ENCODE measurements around the gene EXPH5.
"Not testable (repeated sequence)": the region's sequence is repeated elsewhere in the genome, so short reads cannot be mapped to it uniquely, and the experiment has no call there.

EXPH5 gene

GRCh38 chr11:108599978-108600377 lies 6.4 kb upstream of the EXPH5 start:
- DNase-seq (ENCODE audit: low spot score) = no peak

DNA sequence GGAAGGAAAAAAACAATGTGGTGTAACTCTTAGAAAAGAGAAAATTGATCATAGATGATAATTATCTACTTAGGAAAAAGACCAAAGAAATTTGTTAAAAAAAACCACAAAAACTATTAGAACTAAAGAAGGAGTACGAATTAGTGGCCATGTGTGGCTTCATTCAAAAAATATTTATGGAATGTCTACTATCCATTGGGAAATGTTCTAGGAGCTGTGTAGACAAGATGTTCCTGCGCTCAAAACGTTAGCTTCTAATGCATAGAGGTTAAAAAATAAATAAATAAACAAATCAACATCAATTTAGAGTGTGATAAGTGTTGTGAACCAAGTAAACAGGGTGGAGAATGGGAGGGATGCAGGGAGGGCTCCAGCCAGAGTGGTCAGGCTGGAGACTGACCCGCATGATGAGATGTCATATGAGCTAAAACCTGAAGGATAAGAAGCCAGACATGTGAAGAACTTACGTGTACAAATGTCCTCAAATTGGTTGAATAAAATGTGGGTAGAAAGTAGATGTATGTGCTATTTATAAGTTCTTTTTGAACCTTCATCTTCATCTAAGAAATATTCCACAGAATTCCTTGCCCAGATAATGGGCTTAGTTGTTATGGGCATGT lies 4.3 kb upstream of the EXPH5 start:
- DNase-seq (ENCODE audit: low spot score) = no peak

DNA sequence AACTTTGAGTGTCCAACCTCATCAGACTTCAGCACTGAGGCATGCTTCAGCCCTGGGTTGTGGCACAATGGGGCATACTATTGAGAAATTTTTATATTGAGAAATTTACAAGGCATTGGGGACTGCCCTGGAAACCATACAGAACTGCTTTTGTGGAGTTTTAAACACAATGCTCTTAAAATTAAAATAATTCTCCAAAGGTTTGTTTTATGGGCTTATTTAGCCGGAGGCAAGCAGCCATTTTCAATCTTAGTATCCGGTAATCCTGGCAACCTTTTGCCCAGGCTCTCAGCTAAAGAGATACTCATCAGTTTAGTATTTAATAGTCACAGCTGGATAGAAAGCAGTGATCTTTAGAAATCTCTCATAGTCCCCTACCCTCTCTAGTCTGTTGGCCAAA lies 3.1 kb upstream of the EXPH5 start:
- DNase-seq (ENCODE audit: low spot score) = no peak

- DNase-seq (ENCODE audit: low spot score) = no peak
Observed at GRCh38 chr11:108593923-108594434, 411 bp upstream of the EXPH5 start.

DNA sequence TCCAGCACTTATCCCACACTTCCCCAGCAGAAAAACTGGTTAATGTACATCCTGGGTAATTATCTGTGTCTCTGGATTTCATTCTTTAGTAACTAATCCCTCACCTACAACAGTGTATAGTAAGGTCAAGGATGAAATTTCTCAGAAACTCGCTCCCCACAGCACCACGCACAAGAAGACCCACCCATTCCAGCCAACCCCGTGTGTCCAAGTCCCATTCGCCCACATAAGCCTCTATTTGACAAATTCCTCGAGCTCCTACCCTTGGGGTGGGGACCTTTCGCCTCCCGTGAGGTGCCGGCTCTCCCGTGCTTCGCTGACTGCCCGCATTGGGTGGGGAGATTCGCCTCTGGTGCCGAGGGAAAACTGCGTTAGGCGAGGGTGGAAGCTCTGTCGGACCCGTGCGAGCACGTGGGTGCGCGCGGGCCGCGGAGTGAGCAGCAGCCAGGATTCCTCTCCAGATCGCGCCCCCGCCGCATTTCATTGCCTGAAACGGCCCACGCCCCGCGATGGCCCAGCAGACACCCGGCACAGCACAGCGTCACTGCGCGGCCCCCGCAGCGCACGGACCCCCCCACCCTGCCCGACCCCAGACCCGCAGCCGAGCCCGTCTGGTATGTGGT lies 866 bp downstream of the EXPH5 start:
- DNase-seq (ENCODE audit: low spot score) = peak; percentile 35

DNA sequence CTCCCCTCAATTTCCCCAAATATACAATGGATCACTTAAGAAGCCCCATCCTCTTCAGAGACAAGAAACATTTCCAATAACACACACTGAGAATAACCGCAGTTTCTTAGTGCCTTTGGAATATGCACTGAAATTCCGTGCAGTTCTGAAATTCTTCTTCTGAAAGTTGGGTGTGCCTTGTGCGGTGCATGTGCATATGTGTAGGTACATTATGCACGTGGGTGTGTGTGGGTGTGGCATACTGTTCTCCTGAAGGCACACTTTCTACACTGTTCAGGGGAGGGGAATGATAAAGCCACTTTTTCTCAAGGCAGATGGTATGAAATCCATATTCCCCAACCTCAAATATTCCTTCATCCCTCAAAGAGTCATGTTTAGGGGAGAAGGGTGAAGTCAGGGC lies 1.7 kb downstream of the EXPH5 start:
- DNase-seq (ENCODE audit: low spot score) = no peak

GRCh38 chr11:108589136-108589535 lies 4.4 kb downstream of the EXPH5 start:
- DNase-seq (ENCODE audit: low spot score) = no peak

DNA sequence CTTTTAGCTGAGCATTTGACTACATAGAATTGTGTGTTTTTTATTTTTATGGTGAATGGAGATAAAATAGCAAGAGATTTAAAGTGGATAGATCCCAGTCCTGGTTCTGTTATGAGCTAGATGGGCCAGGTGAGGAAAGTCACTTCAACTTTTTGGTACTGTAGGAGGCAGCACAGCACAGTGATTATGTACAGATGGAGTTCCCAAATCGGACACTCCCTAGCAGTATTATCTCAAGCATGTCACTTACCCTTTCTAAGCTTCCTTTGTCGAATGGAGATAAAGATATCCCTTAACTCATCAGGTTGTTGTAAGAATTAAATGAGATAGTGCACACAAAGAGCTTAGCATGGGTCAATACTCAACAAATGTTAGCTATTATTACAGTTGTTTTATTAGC lies 5.3 kb downstream of the EXPH5 start:
- DNase-seq (ENCODE audit: low spot score) = no peak

DNA sequence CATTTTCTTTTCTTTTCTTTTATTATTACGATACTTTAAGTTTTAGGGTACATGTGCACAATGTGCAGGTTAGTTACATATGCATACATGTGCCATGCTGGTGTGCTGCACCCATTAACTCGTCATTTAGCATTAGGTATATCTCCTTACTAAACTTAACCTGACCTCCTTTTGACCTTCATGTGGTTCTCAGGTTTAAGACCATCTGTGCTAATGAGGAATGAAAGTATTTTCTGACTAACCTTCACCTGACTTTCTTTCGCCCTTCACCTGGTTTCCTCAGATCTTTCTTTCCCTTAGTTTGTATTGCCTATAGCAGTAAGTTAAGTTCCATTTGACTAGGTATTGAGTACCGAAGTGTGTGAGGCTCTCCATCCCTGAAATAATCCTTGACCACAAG lies 6.5 kb downstream of the EXPH5 start:
- no peak for DNase-seq (ENCODE audit: low spot score)

DNA sequence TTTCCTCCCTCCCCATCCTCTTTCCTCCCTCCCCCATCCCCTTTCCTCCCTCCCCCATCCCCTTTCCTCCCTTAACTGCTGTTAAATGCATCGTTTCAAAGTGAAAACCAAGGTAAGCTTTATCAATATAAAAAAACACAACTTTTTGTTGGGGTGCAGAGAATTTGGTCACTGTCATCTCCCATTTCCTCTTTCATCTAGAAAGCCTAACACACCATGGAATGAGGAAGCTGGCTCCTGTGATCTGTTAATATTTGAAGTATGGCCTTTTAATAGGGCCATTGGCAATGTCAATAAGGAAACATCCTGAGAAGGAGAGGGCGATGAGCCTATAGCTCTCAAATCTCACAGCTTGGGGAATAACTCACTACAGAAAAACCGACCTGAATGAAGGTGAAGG lies 7.0 kb downstream of the EXPH5 start:
- no peak for DNase-seq (ENCODE audit: low spot score)

DNA sequence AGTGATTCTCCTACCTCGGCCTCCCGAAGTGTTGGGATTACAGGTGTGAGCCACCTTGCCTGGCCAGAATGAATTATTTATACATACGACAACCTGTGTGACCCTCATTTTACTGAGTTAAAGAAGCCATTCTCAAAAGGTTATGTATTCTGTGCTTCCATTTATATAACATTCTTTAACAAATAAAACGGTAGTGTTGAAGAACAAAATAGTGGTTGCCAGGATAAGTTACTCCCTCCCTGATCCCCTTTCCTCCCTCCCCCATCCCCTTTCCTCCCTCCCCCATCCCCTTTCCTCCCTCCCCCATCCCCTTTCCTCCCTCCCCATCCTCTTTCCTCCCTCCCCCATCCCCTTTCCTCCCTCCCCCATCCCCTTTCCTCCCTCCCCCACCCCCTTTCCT lies 7.4 kb downstream of the EXPH5 start:
- DNase-seq (ENCODE audit: low spot score) = not testable (repeated sequence)

- DNase-seq (ENCODE audit: low spot score) = no peak
Observed at GRCh38 chr11:108584973-108585372, 8.6 kb downstream of the EXPH5 start.

GRCh38 chr11:108580645-108581044 lies 12.9 kb downstream of the EXPH5 start:
- no peak for DNase-seq (ENCODE audit: low spot score)

DNA sequence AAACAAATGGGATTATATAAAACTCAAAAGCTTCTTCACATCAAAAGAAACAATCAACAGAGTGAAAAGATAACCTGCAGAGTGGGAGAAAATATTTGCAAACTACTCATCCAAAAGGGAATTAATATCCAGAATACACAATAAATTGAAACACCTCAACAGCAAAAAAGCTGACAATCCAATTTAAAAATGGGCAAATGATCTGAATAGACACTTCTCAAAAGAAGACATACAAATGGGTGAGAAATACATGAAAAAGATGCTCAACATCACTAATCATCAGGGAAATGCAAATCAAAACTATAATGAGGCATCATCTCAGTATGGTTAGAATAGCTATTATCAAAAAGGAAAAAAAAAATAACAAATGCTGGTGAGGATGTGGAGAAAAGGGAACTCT lies 13.5 kb downstream of the EXPH5 start:
- DNase-seq (ENCODE audit: low spot score) = no peak

GRCh38 chr11:108576523-108576922 lies 17.0 kb downstream of the EXPH5 start:
- DNase-seq (ENCODE audit: low spot score) = no peak

- DNase-seq (ENCODE audit: low spot score) = no peak
Observed at GRCh38 chr11:108574675-108575074, 18.9 kb downstream of the EXPH5 start.

DNA sequence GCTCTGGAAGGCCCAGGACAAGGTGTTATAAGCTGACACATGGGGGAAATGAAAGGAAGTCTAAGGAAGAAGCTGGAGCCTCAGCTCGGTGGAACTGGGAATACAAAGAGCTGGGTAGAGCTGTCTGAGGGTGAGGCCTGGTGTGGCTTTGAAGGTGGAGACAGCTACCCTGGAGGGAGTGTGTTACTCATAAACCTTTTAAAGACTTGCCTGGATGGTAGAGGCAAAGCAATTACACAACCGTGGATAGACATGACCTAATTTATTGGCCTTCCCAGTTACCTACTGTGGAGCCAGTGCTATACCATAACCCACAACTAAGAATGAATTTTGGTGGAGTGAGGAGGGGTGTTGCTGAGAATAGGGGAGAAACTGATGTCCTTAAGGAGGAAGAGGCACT lies 22.6 kb downstream of the EXPH5 start:
- DNase-seq (ENCODE audit: low spot score) = no peak

GRCh38 chr11:108569896-108570295 lies 23.7 kb downstream of the EXPH5 start:
- no peak for DNase-seq (ENCODE audit: low spot score)

DNA sequence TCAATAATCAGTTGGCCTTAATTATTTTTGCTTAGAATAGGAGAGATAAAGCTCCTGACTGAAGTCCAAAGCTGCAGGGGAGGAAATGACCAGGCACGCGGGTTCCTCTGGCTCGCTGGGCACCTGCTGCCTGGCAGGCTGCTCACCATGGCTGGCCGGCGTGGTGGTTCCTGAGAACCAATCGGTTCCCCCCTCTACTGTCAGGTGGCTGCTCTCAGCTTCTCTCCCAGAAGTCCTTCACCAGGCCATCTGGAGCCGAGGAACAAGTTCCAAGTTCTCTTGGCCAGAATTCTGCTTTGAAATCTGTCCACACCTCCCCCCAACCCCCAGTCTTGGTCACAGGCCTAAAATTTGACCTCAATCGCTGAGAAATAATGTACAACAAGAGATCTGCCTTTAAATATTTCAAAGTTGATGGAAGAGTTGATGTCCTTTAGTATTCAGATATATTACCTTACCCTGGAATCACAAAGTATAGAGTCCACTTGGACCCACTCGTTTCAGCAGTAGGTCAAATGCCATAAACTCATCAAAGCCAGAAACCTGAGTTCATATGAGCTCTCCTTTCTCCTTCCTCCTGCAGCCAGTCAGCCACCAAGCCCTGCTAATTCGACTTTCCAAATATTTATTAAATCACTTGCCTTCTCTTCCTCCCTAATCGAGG lies 25.2 kb downstream of the EXPH5 start:
- no peak for DNase-seq (ENCODE audit: low spot score)

DNA sequence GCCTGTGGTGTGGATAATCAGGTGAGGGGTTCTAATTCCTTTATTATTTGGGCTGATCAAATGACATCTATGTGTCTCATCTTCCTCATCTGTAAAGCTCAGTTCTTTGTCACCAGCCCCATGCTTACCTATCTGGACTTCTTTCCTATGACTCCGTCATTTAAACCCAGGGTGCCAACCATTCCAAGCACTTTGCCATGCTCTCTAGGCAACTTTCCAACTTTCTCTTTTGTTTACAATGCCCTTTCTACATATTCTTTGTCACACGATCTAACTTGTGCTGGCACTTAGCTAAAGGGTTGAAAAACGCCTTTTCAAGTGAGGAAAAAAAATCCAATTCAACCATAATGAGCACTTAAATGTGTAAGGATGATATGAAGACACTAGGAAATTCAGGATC lies 27.9 kb downstream of the EXPH5 start:
- no peak for DNase-seq (ENCODE audit: low spot score)

GRCh38 chr11:108562746-108563581 lies 30.6 kb downstream of the EXPH5 start:
- DNase-seq (ENCODE audit: low spot score) = no peak

DNA sequence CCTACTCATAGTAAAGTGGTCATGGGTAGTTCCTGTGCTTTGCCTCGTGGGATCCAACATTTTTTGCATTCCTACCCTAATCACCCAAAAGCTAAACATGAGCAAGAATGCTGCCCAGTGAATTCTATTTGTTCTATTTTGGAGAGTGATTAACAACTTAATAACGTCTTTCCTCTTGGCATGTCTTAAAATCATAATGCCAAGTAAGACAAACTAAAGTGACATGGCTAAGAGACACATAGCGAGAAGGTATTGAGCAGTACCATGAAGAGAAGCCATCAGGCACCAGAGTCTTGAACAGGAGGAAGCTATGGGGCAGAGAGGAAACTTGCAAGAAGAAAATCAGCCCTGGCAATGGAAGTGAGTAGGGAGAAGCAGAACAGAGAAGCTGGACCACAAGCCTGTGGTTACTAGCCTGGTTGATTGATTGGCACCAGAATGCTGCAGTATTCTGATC lies 32.0 kb downstream of the EXPH5 start:
- DNase-seq (ENCODE audit: low spot score) = no peak

GRCh38 chr11:108559904-108560303 lies 33.7 kb downstream of the EXPH5 start:
- no peak for DNase-seq (ENCODE audit: low spot score)

Measured in iPS-NIHi11 (cell line).